NB4 (cell line): ENCODE data around the gene DNAJB12.

Source experiments
- MYC ChIP-seq: IDR thresholded peaks from 2 replicates; pipeline ENCODE4 v1.6.1; 2011; ENCODE audit warnings: low read depth, low read length
- POLR2A ChIP-seq: IDR thresholded peaks from 2 replicates; pipeline ENCODE4 v1.6.1; 2011; ENCODE audit warnings: mild to moderate bottlenecking; ENCODE audit not compliant: insufficient read length; ENCODE audit errors: extremely low read depth

GRCh38 chr10:72297281-72297804 lies 57.4 kb downstream of the DNAJB12 start:
- TF ChIP-seq POLR2A (peak; percentile 44), MYC (peak; percentile 58; the same call in 1 of the 2 replicates)
